Calu3 (cell line): ENCODE measurements around the gene KAT14. TPM values are rescaled to one million over a fixed set of nuclear protein-coding genes. Genes with fewer than 3 reads are reported as not detected.

Source experiments
- BruUV-seq: library from RNA; stranded (reverse); fragments of 400-500 nt; replicated peaks from 2 replicates; lab custom pipeline; 2021; lab: Mats Ljungman, UMichigan
- CTCF ChIA-PET: fragments of 300-600 bp; sonication (Branson Sonifier 250); formaldehyde crosslinking; loops from one replicate; lab custom pipeline; 2022; ENCODE audit warnings: antibody characterized with exemption; lab: Charles Lee
- DNase-seq: peaks from one replicate; pipeline ENCODE4 v3.0.0; 2022
- H3K27ac Mint-ChIP-seq: one replicate; pipeline ENCODE4 v1.8.0; 2022; ENCODE audit warnings: mixed read lengths; ENCODE audit not compliant: unreplicated experiment
- H3K27me3 Mint-ChIP-seq: one replicate; pipeline ENCODE4 v1.8.0; 2022; ENCODE audit warnings: mixed read lengths; ENCODE audit not compliant: unreplicated experiment
- H3K36me3 Mint-ChIP-seq: one replicate; pipeline ENCODE4 v1.8.0; 2022; ENCODE audit warnings: mild to moderate bottlenecking, moderate library complexity, mixed read lengths; ENCODE audit not compliant: insufficient read depth, unreplicated experiment
- H3K4me1 Mint-ChIP-seq: one replicate; pipeline ENCODE4 v1.8.0; 2022; ENCODE audit warnings: mild to moderate bottlenecking, low read depth, mixed read lengths; ENCODE audit not compliant: unreplicated experiment
- H3K4me3 Mint-ChIP-seq: one replicate; pipeline ENCODE4 v1.8.0; 2022; ENCODE audit warnings: mild to moderate bottlenecking, low read depth, moderate library complexity, mixed read lengths; ENCODE audit not compliant: unreplicated experiment
- H3K9me3 Mint-ChIP-seq: one replicate; pipeline ENCODE4 v1.8.0; 2022; ENCODE audit warnings: low read depth, mixed read lengths; ENCODE audit not compliant: unreplicated experiment
- intact Hi-C: fragments of 100-400 bp; cut with micrococcal nuclease; formaldehyde crosslinking; loops from one replicate; pipeline ENCODE4 v1.10.0; 2022; ENCODE audit not compliant: unreplicated experiment
- total RNA-seq: library from RNA; stranded (reverse); gene quantifications from 2 replicates; pipeline ENCODE4 v1.2.3, GENCODE V29; 2022
- TF ChIP-seq, protein P1 (sequence below): fragments of 200-600 bp; IDR thresholded peaks from one replicate; pipeline ENCODE4 v1.8.0; 2022; ENCODE audit warnings: antibody characterized with exemption; ENCODE audit not compliant: unreplicated experiment

The KAT14 gene
- total RNA-seq, 1 experiment from 2014 or later, result 3.1 TPM

DNA sequence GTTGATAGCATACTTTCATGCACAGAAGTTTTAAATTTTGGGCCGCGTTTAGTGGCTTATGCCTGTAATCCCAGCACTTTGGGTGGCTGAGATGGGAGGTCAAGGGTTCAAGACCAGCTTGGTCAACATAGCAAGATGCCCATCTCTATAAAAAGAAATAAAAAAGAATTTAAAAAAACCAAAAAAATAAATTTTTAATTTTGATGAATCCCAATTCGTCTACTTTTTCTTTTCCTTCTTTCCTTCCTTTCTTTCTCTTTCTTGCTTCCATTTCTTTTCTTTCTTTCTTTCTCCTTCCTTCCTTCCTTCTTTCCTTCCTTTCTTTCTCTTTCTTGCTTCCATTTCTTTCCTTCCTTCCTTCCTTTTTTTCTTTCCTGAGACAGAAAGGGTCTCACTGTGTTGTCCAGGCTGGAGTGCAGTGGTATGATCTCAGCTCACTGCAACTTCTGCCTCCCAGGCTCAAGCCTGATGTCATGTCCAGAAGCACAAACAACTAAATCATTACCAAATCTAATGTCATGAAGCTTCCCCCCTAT is 95.8 kb downstream of the KAT14 start:
- no TSS peak for BruUV-seq
- Mint-ChIP-seq H3K27me3 (no peaks in the 10 kb centered on the region), H3K36me3 (no peaks in the 10 kb centered on the region), H3K27ac (no peak overlapping the region), H3K4me3 (no peak overlapping the region), H3K4me1 (no peaks in the 10 kb centered on the region), H3K9me3 (no peaks in the 10 kb centered on the region)
- DNase-seq, result no peak
- TF ChIP-seq, protein P1, sequence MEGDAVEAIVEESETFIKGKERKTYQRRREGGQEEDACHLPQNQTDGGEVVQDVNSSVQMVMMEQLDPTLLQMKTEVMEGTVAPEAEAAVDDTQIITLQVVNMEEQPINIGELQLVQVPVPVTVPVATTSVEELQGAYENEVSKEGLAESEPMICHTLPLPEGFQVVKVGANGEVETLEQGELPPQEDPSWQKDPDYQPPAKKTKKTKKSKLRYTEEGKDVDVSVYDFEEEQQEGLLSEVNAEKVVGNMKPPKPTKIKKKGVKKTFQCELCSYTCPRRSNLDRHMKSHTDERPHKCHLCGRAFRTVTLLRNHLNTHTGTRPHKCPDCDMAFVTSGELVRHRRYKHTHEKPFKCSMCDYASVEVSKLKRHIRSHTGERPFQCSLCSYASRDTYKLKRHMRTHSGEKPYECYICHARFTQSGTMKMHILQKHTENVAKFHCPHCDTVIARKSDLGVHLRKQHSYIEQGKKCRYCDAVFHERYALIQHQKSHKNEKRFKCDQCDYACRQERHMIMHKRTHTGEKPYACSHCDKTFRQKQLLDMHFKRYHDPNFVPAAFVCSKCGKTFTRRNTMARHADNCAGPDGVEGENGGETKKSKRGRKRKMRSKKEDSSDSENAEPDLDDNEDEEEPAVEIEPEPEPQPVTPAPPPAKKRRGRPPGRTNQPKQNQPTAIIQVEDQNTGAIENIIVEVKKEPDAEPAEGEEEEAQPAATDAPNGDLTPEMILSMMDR, result no peak
- intact Hi-C loops, result no loop called here
- CTCF ChIA-PET, result no interaction called here

Other genes starting within 250 kb of the KAT14 start
- gene SNX5, start 169.1 kb upstream of the KAT14 start, total RNA-seq, result 39.8 and 43.0 TPM in 2 replicates
- 10.5 TPM in 2 replicates for gene MGME1, start 168.8 kb upstream of the KAT14 start, total RNA-seq
- gene OVOL2, start 79.9 kb upstream of the KAT14 start, total RNA-seq, result 7.4 and 8.4 TPM in 2 replicates
- 5.2 and 6.0 TPM in 2 replicates for gene PET117, start within 50 bp of the KAT14 start, total RNA-seq
- gene ZNF133, start 150.7 kb downstream of the KAT14 start, total RNA-seq, result 4.6 and 5.0 TPM in 2 replicates